WTC11 (cell line): ENCODE data around the gene LATS1. TPM values are rescaled to one million over a fixed set of nuclear protein-coding genes. Genes with fewer than 3 reads are reported as not detected.

Source experiments
- AFF4 ChIP-seq: sonication (generic); formaldehyde crosslinking; IDR thresholded peaks from 2 replicates; pipeline ENCODE4 v1.8.1; 2023; ENCODE audit warnings: mild to moderate bottlenecking, missing genetic modification reagents, borderline replicate concordance
- AR ChIP-seq: fragments of 250-450 bp; sonication (Bioruptor Pico); IDR thresholded peaks from 2 replicates; pipeline ENCODE4 v1.9.0; 2021; ENCODE audit warnings: mild to moderate bottlenecking
- ATF6 ChIP-seq: sonication (generic); formaldehyde crosslinking; IDR thresholded peaks from 2 replicates; pipeline ENCODE4 v1.8.1; 2023; ENCODE audit warnings: mild to moderate bottlenecking, missing genetic modification reagents
- CREM ChIP-seq: sonication (generic); formaldehyde crosslinking; IDR thresholded peaks from 2 replicates; pipeline ENCODE4 v1.8.1; 2022; ENCODE audit warnings: mild to moderate bottlenecking, missing genetic modification reagents, moderate library complexity
- JAZF1 ChIP-seq: fragments of 250-450 bp; sonication (Bioruptor Pico); IDR thresholded peaks from 2 replicates; pipeline ENCODE4 v1.9.0; 2021; ENCODE audit warnings: moderate library complexity, mild to moderate bottlenecking, inconsistent platforms
- NFATC4 ChIP-seq: fragments of 250-450 bp; sonication (Bioruptor Pico); IDR thresholded peaks from 2 replicates; pipeline ENCODE4 v1.9.0; 2021; ENCODE audit warnings: mild to moderate bottlenecking
- NFYB ChIP-seq: sonication (generic); formaldehyde crosslinking; conservative IDR thresholded peaks from 2 replicates; pipeline ENCODE4 v1.8.0; 2022; ENCODE audit warnings: low read depth, missing genetic modification reagents
- NR3C1 ChIP-seq: sonication (generic); formaldehyde crosslinking; conservative IDR thresholded peaks from 2 replicates; pipeline ENCODE4 v1.8.1; 2023; ENCODE audit warnings: low read depth, mild to moderate bottlenecking, missing genetic modification reagents
- RORB ChIP-seq: fragments of 250-450 bp; sonication (Bioruptor Pico); IDR thresholded peaks from 2 replicates; pipeline ENCODE4 v1.9.0; 2021; ENCODE audit warnings: mild to moderate bottlenecking
- SMAD3 ChIP-seq: sonication (generic); formaldehyde crosslinking; IDR thresholded peaks from 2 replicates; pipeline ENCODE4 v1.8.0; 2022; ENCODE audit warnings: missing genetic modification reagents, mild to moderate bottlenecking, borderline replicate concordance
- TEAD4 ChIP-seq: sonication (generic); formaldehyde crosslinking; IDR thresholded peaks from 2 replicates; pipeline ENCODE4 v1.8.0; 2022; ENCODE audit warnings: mild to moderate bottlenecking, missing genetic modification reagents
- ZNF263 ChIP-seq: sonication (generic); formaldehyde crosslinking; IDR thresholded peaks from 2 replicates; pipeline ENCODE4 v1.8.1; 2022; ENCODE audit warnings: low read depth, mild to moderate bottlenecking, moderate library complexity, missing genetic modification reagents
- total RNA-seq: library from RNA; stranded (reverse); gene quantifications from 3 replicates; pipeline ENCODE4 v1.2.3, GENCODE V29; 2021
- TF ChIP-seq, protein P1 (sequence below): sonication (generic); formaldehyde crosslinking; IDR thresholded peaks from 2 replicates; pipeline ENCODE4 v1.8.0; 2023; ENCODE audit warnings: mild to moderate bottlenecking, missing genetic modification reagents
- TF ChIP-seq, protein P2 (sequence below): sonication (generic); formaldehyde crosslinking; IDR thresholded peaks from 2 replicates; pipeline ENCODE4 v1.8.0; 2022; ENCODE audit warnings: mild to moderate bottlenecking, missing genetic modification reagents

The LATS1 gene
- total RNA-seq, 1 experiment from 2014 or later, result 24.2 TPM

GRCh38 chr6:149648148-149649145 is 69.5 kb downstream of the LATS1 start, which contains the start of gene KATNA1 (continued):
- TF ChIP-seq, protein P1, sequence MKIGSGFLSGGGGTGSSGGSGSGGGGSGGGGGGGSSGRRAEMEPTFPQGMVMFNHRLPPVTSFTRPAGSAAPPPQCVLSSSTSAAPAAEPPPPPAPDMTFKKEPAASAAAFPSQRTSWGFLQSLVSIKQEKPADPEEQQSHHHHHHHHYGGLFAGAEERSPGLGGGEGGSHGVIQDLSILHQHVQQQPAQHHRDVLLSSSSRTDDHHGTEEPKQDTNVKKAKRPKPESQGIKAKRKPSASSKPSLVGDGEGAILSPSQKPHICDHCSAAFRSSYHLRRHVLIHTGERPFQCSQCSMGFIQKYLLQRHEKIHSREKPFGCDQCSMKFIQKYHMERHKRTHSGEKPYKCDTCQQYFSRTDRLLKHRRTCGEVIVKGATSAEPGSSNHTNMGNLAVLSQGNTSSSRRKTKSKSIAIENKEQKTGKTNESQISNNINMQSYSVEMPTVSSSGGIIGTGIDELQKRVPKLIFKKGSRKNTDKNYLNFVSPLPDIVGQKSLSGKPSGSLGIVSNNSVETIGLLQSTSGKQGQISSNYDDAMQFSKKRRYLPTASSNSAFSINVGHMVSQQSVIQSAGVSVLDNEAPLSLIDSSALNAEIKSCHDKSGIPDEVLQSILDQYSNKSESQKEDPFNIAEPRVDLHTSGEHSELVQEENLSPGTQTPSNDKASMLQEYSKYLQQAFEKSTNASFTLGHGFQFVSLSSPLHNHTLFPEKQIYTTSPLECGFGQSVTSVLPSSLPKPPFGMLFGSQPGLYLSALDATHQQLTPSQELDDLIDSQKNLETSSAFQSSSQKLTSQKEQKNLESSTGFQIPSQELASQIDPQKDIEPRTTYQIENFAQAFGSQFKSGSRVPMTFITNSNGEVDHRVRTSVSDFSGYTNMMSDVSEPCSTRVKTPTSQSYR (CRISPR knock-in tag), result peak; percentile 60; the same call in 1 of the 2 replicates
- TF ChIP-seq TEAD4 (peak; percentile 75; the same call in 1 of the 2 replicates), NFYB (peak; percentile 29; the same call in 1 of the 2 replicates), JAZF1 (CRISPR knock-in tag) (no peak), CREM (CRISPR knock-in tag) (peak; percentile 80), NFATC4 (no peak), ATF6 (CRISPR knock-in tag) (no peak; the same call in 1 of the 2 replicates), ZNF263 (CRISPR knock-in tag) (peak; percentile 41; the same call in 1 of the 2 replicates), SMAD3 (peak; percentile 98), AFF4 (0 out of 2 replicates have a peak, but pooled peaks have one; percentile 88), NR3C1 (CRISPR knock-in tag) (no peak), AR (CRISPR knock-in tag) (no peak), RORB (CRISPR knock-in tag) (no peak)
- TF ChIP-seq, protein P2, sequence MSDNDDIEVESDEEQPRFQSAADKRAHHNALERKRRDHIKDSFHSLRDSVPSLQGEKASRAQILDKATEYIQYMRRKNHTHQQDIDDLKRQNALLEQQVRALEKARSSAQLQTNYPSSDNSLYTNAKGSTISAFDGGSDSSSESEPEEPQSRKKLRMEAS, result peak; percentile 99
- TF ChIP-seq, all 79 proteins: peak for 35
